Duodenal mucosa (tissue), 2 donors: ENCODE data around the gene CACNA2D1.

Experiments
- H3K27ac ChIP-seq: one replicate; pipeline ENCODE4 v1.7.0; 2013; ENCODE audit warnings: low read depth, low read length
- H3K27me3 ChIP-seq, 2 donors: one replicate each; pipeline ENCODE4 v1.7.0; 2013; ENCODE audit warnings: low read length in 2 of 2, control low read depth in 1 of 2; ENCODE audit not compliant: insufficient read depth in 2 of 2, control insufficient read depth in 1 of 2
- H3K36me3 ChIP-seq, 2 donors: one replicate each; pipeline ENCODE4 v1.7.0; 2013; ENCODE audit warnings: low read length in 2 of 2, control low read depth in 1 of 2; ENCODE audit not compliant: insufficient read depth in 2 of 2, control insufficient read depth in 1 of 2
- H3K4me1 ChIP-seq, 2 donors: one replicate each; pipeline ENCODE4 v1.7.0; 2013; ENCODE audit warnings: low read length in 2 of 2, control low read depth in 1 of 2; ENCODE audit not compliant: insufficient read depth in 2 of 2, control insufficient read depth in 1 of 2
- H3K4me3 ChIP-seq, 2 donors: one replicate each; pipeline ENCODE4 v1.7.0; 2013; ENCODE audit warnings: low read length in 2 of 2, low read depth in 1 of 2
- H3K9ac ChIP-seq, 2 donors: one replicate each; pipeline ENCODE4 v1.7.0; 2013; ENCODE audit warnings: low read length in 2 of 2, low read depth in 1 of 2
- H3K9me3 ChIP-seq, 2 donors: one replicate each; pipeline ENCODE4 v1.7.0; 2013; ENCODE audit warnings: low read length in 2 of 2, control low read depth in 1 of 2; ENCODE audit not compliant: control insufficient read depth in 1 of 2

CACNA2D1 gene

DNA sequence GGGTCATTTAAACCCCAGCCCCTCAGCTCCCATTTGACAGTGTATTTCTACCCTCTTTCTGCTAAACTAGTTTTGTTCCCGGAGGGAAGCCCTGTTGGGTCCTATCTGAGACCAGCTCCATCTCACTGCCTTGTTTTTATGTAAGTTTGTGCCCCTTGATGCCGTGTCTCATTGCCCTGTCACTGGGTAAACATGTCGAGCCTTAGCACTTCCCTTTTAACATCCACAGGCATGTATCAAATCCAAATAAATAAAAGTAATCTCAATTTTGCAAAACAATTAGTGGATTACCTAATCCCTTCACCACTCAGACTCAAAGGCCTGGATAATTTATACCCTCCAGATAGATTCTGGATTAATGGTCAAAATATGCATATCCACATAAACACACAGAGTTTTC is 115.7 kb downstream of the CACNA2D1 start:
- H3K4me3 ChIP-seq, result no peak overlapping the region
- H3K9ac ChIP-seq, result no peak overlapping the region
- H3K36me3 ChIP-seq, result no peaks in the 10 kb centered on the region
- no peaks in the 10 kb centered on the region for H3K4me1 ChIP-seq
- no peak overlapping the region for H3K27ac ChIP-seq
- H3K27me3 ChIP-seq, result no peaks in the 10 kb centered on the region
- H3K9me3 ChIP-seq, result no peaks in the 10 kb centered on the region

DNA sequence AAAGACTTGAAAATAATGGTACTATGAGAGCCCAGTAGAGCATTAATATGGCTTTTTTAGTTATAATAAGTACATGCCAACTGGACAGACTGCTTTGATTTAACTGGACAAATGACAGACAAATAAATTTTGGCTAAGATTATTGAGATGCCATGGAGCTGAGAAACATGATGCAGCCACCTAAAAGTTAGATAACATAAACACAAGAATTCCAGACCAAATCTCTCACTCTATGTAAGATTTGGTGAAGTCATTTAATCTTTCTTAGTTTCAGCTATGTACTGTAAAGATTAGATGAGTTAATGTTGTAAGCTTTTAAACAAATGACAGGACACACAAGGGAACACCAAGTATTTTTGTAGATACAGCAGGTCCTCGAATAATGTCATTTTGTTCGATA is 118.2 kb downstream of the CACNA2D1 start:
- no peak overlapping the region for H3K27ac ChIP-seq
- no peaks in the 10 kb centered on the region for H3K27me3 ChIP-seq
- no peaks in the 10 kb centered on the region for H3K36me3 ChIP-seq
- H3K4me3 ChIP-seq, result no peak overlapping the region
- no peaks in the 10 kb centered on the region for H3K9me3 ChIP-seq
- no peaks in the 10 kb centered on the region for H3K4me1 ChIP-seq
- H3K9ac ChIP-seq, result no peak overlapping the region

DNA sequence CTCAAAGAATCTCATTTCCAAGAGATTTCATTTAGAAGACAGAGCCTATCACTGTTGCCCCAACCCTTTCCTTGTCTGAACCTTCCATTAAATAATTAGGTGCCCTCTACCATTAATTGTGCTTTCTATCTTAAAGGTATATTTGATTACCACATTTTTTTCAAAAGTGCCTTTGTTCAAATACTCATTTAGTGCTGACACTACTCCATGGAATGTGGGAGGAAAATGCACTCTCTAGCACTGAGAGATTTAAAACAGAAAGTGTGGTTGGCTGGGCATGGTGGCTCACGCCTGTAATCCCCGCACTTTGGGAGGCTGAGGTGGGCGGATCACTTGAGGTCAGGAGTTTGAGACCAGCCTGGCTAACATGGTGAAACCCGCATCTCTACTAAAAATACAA is 119.8 kb downstream of the CACNA2D1 start:
- H3K27ac ChIP-seq, result no peak overlapping the region
- no peak overlapping the region for H3K9ac ChIP-seq
- no peak overlapping the region for H3K4me3 ChIP-seq
- H3K9me3 ChIP-seq, result no peaks in the 10 kb centered on the region
- no peaks in the 10 kb centered on the region for H3K4me1 ChIP-seq
- no peaks in the 10 kb centered on the region for H3K27me3 ChIP-seq
- H3K36me3 ChIP-seq, result no peaks in the 10 kb centered on the region

DNA sequence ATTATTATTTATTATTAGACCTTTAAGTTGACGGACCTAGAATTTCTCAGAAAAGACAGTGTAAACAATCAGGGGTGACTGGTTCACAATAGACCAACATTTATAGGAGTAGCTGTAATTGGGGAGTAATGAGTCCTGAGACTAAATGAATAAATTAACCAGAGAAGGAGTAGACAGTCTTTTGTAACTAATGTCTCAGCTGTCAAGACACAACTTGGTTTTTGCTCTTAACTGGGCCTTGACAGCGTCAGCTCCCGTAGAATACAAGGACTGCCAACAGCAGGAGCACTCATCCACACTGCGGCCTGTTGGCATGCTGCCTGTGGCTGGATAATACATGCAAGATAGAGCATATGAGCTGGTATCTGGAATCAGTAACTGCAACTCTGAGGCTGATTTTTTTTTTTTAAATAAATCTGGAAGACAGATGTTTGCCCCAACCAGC is 123.9 kb downstream of the CACNA2D1 start:
- Histone ChIP-seq H3K4me1 (no peaks in the 10 kb centered on the region), H3K27ac (no peak overlapping the region)

DNA sequence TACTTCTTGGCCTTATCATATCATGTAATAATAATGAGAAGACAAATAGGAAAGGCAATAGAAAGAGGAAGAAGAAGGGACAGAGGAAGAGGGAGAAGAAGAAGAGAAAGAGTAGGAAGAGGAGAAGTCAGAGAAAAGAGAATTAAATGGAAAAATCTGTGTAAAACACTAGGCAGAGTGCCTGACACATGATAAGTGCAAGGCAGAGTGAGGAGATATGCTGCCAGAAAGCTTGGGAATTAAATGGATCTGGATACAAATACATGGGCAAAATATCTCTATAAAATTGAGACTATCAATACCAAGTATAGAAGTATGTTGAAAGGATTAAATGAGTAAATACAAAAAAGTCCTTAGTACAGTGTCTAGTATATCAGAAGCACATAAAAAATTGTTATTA is 124.8 kb downstream of the CACNA2D1 start:
- Histone ChIP-seq H3K36me3 (no peaks in the 10 kb centered on the region), H3K9ac (no peak overlapping the region), H3K27ac (no peak overlapping the region), H3K4me1 (no peaks in the 10 kb centered on the region), H3K27me3 (no peaks in the 10 kb centered on the region), H3K4me3 (no peak overlapping the region), H3K9me3 (no peaks in the 10 kb centered on the region)

More for the DNA sequence above, 123.9 kb downstream of the CACNA2D1 start:
- H3K36me3 ChIP-seq, result no peaks in the 10 kb centered on the region
- no peaks in the 10 kb centered on the region for H3K27me3 ChIP-seq
- H3K4me3 ChIP-seq, result no peak overlapping the region
- no peaks in the 10 kb centered on the region for H3K9me3 ChIP-seq
- H3K9ac ChIP-seq, result no peak overlapping the region

DNA sequence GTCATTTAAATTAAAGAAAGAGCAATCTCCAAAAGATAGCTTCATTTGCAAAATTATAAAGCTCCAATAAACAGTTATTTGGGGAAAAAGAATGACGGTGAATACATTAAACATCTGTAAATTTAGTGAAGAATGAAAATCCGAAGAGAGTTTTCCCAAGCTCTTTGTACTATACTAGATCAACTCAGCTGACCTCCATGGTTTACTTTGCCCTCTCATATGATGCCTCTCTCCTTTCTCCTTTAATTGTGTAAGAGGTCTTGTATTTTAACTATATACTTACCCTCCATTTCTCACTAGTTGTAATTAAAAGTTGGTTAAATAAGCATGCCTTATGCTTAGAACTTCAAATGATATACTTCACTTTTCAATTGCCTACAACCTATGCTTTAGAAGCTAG is 125.8 kb downstream of the CACNA2D1 start:
- H3K4me1 ChIP-seq, result no peaks in the 10 kb centered on the region
- H3K27me3 ChIP-seq, result no peaks in the 10 kb centered on the region
- H3K27ac ChIP-seq, result no peak overlapping the region
- no peak overlapping the region for H3K4me3 ChIP-seq
- no peaks in the 10 kb centered on the region for H3K36me3 ChIP-seq
- no peaks in the 10 kb centered on the region for H3K9me3 ChIP-seq
- H3K9ac ChIP-seq, result no peak overlapping the region

DNA sequence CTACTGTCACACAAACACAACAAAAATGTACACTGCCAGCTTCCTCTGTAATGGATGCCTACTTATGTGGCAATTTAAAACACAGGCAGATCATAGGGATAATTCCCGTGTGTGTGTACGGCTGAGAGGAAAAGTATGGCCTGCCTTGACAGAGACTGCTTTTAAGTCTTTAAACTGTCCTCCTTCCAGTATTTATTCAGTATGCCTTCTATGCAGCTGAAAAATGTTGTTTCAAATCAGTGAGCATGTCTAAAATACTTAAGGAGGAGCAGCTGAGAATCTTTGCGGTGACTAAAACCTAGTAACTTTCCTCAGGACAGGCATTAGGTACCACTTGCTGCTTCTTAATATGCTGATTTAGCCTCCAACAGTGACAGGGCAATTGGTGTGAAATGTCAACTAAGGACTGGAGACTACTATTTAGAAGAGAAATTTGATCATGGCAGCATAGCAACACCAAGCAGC is 126.3 kb downstream of the CACNA2D1 start:
- no peaks in the 10 kb centered on the region for H3K4me1 ChIP-seq
- H3K36me3 ChIP-seq, result no peaks in the 10 kb centered on the region
- H3K27me3 ChIP-seq, result no peaks in the 10 kb centered on the region
- no peaks in the 10 kb centered on the region for H3K9me3 ChIP-seq
- no peak overlapping the region for H3K27ac ChIP-seq
- H3K4me3 ChIP-seq, result no peak overlapping the region
- no peak overlapping the region for H3K9ac ChIP-seq

DNA sequence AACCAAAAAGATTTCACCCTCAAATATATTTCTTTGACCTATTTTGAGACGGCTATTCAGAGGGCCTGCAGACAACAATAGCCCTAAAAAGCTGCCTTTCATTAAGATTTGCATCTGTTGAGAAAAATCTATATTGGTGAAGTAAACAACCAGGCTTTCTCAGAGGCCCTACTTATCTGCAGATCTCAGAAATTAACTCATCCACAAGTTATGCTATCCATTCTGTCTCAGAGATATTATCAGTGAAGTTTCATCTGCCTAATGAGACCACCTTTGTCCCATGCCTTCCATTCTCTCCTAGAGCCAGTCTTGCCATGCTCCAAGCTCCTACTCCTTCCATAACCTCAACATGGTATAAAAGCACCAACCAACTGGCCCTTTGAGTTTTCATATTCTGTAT is 130.3 kb downstream of the CACNA2D1 start:
- Histone ChIP-seq H3K27me3 (no peaks in the 10 kb centered on the region), H3K4me3 (no peak overlapping the region), H3K36me3 (no peaks in the 10 kb centered on the region), H3K9me3 (no peaks in the 10 kb centered on the region), H3K4me1 (no peaks in the 10 kb centered on the region), H3K9ac (no peak overlapping the region), H3K27ac (no peak overlapping the region)

DNA sequence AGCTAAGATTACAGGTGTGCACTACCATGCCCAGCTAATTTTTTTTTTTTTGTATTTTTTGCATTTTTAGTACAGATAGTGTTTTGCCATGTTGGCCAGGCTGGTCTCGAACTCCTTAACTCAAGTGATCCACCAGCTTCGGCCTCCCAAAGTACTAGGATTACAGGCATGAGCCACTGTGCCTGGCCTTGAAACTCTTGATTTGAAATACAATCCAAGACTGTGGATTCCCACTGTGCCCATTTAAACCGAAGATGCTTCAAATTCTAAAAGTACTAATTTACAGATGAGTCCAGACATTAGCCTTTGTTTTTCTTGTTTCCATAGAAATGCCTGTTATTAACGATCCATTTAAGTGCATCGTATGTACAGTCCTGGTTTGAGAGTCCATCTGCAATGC is 130.9 kb downstream of the CACNA2D1 start:
- H3K27me3 ChIP-seq, result no peaks in the 10 kb centered on the region
- H3K9me3 ChIP-seq, result no peaks in the 10 kb centered on the region
- no peaks in the 10 kb centered on the region for H3K36me3 ChIP-seq
- H3K4me3 ChIP-seq, result no peak overlapping the region
- H3K27ac ChIP-seq, result no peak overlapping the region
- no peaks in the 10 kb centered on the region for H3K4me1 ChIP-seq
- no peak overlapping the region for H3K9ac ChIP-seq

DNA sequence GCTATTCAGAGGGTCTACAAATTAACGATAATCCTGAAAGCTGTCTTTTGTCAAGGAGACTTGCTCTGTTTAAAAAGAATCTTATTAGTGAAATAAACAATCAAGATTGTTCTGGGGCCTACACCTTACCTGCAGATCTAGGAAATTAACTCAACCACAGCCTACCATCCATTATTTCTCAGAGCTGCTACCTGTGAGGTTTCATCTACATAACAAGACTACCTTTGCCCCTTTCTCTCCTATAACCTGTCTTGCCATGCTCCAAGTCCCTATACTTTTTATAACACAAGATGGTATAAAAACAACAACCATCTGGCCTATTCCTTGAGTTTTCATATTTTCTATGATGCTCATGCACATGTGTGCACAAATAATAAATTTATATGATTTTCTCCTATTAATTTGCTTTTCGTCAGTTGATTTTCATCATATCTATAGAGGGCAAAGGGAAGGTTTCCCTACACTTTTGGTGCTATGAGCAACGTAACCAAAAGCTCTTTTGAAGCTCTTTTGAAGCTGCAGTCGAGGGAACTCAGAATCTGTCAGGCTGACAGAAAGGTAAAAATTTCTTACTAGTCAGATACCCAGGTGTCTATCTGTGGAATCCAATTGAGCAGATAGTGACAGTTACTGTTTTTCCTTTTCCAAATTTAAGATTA is 138.1 kb downstream of the CACNA2D1 start:
- Histone ChIP-seq H3K27ac (no peak overlapping the region), H3K9me3 (no peaks in the 10 kb centered on the region), H3K36me3 (no peaks in the 10 kb centered on the region), H3K4me3 (no peak overlapping the region), H3K9ac (no peak overlapping the region), H3K27me3 (no peaks in the 10 kb centered on the region), H3K4me1 (no peaks in the 10 kb centered on the region)
